ENCODE results near the gene MAP2K5.

Gene MAP2K5

DNA sequence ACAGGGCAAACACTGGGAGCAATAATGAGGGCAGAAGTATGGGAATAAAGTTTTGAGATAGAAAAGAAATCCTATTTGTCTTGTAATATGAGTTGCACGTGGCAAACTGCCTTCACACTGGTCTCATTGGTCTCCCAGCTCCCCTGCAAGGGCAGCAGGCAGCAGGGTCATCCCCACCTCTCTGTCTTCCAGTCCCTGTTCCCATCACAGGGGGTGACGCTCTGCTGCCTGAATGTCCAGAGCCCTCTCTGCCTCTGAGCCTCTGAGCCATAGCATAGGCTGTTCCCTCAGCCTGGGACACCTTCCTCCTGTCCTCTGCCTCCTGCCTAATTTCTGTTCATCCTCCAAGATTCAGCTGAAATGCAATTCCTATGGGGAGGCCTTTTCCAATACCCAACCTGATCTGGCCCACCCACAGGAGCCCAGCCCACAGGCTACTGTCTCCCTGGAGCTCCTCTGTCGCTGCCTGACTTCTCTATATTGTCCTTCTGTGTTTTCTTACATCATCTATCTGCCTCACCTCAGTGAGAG, 270.7 kb downstream of the MAP2K5 start:
- no peak for DNase-seq

DNA sequence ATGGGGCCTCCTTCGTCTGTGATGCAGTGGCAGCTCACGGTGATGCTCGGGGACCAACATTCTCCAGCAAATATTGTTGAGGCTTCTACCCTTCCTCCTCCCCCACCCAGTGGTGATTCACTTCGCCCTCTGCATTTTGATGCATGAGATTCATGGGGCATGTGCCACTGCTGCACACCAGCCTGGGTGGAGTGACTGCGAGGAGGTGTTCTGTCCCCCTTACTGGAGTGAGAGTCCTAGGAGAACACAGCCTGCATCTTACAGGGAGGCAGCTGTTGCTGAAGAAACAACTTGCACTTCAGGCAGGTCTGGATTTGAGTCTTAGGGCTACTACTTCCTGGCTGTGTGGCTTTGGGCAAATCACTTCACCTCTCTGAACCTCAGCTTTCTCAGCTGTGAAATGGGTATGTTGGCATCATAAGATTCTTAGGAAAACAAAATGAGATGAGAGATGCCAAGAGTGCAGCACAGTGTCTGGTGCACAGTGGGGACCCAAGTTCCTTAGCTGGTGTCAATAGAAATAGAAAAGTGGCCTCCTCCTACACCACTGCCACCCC, 272.6 kb downstream of the MAP2K5 start:
- no peak for DNase-seq

DNA sequence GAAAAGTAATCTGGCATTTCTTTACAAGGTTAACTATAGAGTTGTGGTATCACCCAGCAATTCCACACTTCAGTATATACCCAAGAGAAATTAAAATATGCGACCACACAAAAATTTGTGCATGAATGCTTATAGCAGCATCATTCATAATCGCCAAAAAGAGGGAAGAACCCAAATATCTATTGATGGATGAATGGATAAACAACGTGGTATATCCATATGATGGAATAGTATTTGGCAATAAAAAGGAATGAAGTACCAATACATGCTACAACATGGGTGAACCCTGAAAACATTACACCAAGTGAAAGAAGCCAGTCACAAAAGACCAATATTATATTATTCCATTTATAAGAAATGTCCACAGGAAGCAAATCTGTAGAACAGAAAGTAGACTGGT, 274.2 kb downstream of the MAP2K5 start:
- DNase-seq: no peak

DNA sequence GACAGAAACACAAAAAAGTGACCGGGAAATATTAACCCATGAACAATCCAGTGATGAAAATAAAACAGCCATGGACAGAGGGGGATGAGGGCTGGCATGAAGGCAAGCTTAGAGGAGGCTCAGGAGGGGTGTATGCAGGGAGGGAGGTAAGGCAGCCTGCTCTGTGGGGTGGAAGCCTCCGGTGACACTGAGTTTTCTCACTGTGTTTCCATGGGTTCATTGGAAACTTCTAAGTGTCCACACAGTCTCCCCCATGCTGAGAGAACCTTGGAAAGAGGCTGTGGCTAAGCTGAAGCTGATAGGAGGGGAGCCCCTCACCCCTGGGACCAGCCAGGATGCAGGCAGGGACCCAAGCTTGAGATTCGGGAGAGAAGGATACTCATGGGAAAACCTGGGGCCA, 276.0 kb downstream of the MAP2K5 start:
- no peak for DNase-seq

DNA sequence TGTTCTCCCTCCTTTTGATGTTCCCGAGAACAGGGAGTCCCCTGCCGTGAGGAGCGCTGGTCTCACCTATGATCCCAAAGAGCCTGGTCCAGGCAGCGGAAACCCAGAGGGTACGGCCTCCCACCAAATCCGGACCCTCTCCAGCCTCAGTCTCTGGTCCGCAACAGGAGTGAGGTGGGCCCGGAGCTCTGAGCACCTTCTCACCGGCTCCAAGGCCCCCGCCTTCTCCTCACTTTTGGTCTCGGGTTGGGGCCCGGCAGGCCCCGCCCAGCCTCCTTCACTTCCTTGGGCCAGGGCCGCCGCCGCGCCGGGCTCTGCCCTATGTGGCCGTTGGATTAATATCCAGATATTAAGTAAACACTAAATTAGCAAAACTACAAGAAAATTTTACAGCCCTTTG, 277.1 kb downstream of the MAP2K5 start:
- DNase-seq: no peak

DNA sequence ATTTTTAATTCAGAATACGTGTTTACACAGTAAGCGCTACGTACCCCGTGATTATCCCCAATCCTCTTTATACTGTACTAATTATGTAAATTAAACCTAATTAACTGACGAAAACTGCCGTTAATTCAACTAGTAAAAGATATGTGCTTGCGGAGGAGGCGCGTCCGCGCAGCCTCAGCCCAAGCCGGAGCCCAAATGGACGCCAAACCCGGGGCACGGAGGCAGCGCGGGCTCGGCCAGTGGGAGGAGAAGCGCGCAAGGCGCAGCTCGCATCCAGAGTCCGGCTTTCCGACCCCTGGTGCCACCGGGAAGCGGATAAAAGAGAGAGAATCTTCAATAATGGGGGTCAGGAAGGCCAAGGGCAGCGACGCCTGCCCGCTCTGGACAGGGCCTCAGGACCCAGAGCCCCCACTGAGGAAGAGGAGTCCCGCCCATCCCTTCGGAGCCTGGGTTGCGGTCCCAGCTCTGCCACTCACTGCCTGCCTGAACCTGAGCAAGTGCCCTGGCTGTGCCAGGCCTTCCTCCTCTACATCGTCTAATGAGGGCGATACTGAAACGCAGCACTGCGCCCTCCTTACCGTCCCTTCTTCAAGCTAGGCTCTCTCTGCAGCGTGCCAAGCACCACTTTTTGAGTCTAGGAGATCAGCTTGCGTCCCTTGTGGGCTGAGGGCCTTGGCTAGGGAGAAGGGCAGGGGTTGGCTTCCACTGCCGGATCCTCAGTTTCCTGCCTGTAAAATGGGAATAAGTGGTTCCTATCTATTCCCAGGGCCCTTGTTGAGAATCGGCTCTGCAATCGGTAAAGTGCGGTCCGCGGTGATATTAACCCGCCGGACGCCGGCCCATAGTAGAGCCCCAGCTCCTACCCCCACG, 277.9 kb downstream of the MAP2K5 start:
- no peak for DNase-seq

DNA sequence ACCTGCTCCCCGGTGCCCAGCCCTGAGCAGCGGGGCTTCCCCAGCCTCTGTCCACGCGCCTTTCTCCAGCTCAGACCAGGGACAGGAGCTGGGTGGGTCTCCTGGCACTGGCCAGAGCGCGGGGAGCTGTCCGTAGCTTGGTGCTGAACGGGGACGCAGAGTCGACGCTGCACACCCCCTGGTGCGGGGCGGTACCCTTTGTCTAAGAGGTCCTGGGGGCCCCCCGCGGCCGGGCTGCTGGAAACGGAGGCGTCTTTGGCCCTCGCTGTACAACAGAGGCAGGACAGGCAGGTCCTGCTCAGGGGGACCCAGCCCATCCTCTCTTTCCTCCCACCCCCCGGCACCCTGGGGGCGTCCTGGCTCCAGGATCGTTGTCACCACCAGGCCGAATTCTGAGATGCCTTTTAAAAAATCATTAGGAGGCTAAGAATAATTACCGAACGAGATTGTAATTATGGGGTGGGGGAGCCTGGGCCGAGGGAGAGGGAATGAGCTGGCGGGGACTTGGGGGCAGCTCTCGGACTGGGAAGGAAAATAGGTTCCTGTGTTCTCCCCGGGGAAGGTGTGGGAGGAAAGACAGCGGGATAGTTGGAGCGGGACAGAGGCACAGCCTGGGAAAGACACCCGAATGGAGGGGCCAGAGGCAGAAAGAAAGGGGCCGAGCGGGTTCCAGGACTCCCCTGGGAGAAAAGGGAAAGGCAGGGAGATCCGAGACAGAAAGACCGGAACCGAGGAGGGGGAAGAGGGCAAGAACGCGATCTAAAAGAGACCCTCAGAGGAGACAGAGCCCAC, 278.7 kb downstream of the MAP2K5 start:
- DNase-seq: peak; percentile 52

DNA sequence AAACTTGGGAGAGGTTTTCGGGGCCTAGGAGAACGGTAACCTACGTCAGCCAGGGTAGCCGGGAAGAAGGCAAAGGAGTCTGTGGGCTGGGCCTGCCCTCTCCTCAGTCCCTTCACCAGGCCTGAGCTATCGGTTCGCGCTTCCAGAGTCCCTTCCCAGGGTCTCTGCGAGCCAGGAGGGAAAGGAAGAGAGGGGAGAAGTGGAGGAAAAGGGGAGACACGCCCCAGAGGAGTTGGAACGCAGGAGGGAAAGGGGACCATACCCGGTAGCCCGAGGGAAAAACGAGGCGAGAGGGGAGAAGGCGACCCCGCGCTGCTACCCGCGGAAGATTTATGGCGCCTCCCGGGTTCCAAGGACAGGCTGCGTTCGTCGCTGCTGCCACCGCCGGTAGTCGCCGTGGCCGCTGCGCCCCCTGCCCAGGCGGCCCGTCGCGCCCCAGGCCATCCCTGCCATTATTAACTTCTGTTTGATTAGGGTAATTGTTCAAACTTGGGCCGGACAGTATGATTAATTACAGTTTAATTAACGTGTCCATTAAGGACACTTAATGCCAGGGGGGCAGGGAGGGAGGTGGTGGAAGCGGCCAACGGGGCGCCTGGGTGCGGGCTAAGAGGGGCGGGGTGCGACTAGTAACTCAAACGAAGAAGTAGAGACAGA, 279.4 kb downstream of the MAP2K5 start:
- no peak for DNase-seq

DNA sequence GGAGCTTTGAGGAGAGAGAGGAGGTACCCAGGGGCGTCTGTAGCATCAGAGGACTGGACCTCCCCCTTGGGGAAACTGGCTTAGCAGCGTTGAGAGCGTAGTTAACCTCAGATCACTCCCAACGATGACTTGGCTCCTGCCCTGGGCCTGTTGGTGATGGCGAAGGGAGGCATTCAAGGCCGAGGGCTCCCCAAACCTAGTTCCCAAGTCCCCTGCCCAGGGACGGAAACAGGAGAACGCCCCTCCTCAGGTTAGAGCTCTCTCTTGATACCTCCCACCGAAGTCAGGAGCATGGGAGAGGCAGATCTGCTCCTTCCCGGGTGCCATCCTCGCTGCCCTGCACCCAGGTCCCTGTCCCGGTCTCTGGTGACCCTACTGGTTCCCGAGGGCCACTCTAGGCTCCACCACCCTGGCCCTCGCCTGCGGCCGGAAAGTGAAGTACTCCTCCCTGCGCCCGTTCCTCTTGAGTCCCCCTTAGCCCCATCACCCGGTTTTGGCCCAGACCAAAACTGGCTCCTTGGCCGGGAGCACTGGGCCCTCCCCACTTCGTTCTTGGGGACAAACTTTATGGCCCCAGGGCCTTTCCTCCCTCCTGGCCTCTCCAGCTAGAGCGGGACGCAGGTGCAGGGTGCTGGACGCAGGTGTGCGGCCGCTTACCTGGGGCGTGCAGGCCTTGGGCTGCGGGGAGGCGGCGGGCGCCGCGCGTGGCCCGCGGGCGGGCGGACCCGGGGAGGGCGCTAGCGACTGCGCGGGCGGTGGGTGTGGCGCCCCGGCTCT, 280.2 kb downstream of the MAP2K5 start:
- DNase-seq: peak; percentile 33

DNA sequence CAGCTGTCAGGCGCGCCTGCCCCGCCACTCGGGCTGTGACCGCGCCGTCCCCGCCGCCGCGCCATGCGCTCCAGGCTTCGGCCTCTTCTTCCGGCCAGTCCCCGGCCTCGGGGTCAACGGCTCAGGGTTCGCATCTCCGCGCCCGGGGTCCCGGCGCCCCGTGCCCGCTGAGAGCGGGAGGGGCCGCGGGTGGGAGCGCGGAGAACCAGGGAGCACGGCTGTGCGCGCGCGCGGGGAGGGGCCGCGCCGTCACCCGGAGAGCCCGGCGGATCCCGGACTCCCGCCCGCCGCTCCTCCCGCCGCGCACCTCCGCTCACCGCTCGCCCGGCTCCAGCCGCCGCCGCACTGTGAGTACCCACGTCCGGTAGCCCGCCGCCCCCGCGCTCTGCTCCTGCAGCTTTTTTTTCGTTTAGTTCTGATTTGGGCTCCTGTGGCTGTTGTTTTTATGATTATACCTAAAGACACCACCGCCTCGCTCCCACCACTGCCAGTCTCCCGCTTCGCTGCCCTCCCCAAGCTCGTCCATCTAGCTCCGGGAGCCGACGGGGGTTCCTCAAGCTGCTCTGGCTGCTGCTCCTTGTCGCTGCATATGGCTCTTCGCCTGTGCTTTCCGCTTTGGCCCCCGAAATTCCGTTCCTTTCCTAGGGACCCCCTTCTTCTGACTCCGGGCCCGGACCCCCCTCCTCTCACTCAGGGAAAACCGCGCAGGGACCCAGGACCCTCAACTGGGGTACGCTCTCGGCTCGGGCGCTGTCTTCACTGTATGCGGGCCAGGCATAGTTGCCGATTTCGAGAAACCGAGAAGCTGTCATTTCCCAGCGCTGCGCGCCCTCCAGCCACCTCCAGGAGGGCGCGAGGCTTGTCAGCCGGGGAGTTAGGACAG, 281.1 kb downstream of the MAP2K5 start:
- peak; percentile 45 for DNase-seq

DNA sequence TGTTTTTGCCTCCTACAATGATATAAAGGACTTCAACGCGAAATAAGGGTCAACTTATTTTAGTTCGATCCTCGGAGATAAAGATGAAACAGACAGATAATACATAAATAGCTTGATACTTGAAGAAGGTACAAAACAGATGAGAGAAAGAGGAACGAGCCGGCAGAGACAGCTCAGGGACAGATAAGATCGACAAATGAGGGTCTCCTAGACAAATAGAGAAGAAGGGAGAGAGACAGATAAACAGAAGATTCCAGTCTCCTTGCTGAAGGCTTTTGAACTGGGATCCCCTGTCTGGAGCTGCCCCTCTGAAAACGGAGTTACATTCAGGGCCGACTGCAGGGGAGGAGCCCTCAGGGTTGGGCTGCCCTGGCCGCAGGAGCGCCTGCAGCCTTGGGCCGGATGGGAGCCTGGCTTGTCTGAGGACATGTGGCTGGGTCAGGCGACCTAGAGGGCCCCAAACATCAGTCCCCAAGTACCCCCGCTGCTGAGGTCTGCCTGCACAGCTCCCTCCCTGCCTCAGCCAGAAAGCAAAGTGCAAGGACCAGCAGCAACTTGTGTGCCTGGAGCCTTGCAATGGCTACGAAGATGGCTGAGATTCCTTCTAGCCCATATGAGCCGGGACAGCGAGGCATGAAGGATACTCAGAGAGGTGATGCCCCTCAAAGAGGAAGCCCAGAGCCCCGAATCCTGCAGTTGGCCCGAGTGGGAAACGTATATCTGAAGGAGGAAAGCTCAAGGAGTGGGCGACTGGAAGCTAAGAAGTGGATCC, 281.9 kb downstream of the MAP2K5 start:
- no peak for DNase-seq

DNA sequence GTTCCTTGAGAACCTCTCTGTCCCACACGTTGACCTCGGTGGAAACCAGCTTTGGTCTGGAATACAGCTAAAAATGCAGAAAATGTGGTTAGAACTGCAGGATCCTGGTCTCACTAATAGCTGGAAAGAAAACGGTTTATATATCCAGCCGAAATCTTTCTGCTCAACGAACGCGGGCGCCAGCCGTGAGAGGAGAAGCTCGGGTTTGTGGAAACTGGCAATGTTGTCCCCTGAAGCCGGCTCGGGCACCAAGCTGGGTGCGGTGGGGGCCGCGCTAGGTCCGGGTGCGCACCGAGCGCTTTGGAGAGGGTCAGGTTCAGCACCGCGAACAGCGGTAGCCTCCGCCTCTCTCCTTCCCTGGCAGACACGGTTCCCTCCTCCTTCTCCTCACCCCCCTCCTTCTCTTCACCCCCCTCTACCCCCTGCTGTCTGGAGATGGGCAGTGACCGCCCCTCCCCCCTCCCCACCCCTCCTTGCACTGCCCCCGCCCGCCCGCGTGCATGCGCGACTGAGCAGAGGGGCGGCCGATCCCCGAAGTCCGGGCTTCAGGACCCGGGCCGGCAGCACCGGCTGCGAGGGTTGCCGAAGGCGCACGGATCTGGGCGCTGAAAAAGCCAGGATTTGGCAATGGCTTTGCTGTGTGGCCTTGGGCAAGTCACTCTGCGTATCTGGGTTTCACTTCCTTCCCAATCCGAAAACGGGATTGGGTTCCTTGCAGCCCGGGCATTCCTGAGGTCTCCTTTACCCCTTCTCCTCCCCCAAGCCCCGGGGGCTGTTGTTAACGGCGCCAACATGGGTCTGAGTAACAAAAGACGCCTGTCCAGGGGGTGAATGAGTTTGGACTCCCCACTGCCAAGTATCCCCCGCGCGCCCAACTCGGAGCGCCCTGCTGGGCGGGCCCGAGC, 282.7 kb downstream of the MAP2K5 start, which contains the start of gene SKOR1:
SKOR1 (plus strand) TSS at position 534 of the 905 bp plus-strand sequence; CDS start at position 628, 94 bp downstream.
- DNase-seq: no peak

DNA sequence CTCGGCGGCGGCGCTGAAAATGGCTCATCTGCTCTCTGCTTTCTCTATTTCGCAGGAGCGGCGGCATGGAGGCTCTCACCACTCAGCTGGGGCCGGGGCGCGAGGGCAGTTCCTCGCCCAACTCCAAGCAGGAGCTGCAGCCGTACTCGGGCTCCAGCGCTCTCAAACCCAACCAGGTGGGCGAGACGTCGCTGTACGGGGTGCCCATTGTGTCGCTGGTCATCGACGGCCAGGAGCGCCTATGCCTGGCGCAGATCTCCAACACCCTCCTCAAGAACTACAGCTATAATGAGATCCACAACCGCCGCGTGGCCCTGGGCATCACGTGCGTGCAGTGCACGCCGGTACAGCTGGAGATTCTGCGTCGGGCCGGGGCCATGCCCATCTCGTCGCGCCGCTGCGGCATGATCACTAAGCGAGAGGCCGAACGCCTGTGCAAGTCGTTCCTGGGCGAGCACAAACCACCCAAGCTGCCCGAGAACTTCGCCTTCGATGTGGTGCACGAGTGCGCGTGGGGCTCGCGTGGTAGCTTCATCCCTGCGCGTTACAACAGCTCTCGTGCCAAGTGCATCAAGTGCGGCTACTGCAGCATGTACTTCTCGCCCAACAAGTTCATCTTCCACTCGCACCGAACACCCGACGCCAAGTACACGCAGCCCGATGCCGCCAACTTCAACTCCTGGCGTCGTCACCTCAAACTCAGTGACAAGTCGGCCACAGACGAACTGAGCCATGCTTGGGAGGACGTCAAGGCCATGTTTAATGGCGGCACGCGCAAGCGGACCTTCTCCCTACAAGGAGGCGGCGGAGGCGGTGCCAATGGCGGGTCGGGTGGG, 283.6 kb downstream of the MAP2K5 start:
- DNase-seq: no peak

DNA sequence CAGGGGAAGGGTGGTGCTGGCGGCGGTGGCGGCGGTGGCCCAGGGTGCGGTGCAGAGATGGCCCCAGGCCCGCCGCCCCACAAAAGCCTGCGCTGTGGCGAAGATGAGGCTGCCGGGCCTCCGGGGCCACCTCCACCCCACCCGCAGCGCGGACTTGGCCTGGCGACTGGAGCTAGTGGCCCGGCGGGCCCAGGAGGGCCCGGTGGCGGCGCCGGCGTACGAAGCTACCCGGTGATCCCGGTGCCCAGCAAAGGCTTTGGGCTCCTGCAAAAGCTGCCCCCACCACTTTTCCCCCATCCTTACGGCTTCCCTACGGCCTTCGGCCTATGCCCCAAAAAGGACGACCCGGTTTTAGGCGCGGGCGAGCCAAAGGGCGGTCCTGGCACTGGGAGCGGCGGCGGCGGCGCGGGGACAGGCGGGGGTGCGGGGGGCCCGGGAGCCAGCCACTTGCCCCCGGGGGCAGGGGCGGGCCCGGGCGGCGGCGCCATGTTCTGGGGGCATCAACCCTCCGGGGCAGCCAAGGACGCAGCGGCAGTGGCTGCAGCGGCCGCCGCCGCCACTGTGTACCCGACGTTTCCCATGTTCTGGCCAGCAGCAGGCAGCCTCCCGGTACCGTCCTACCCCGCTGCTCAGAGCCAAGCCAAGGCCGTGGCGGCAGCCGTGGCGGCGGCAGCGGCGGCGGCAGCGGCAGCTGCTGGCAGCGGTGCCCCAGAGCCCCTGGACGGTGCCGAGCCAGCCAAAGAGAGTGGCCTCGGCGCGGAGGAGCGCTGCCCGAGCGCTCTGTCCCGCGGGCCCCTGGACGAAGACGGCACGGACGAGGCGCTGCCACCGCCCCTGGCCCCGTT, 284.4 kb downstream of the MAP2K5 start:
- no peak for DNase-seq

DNA sequence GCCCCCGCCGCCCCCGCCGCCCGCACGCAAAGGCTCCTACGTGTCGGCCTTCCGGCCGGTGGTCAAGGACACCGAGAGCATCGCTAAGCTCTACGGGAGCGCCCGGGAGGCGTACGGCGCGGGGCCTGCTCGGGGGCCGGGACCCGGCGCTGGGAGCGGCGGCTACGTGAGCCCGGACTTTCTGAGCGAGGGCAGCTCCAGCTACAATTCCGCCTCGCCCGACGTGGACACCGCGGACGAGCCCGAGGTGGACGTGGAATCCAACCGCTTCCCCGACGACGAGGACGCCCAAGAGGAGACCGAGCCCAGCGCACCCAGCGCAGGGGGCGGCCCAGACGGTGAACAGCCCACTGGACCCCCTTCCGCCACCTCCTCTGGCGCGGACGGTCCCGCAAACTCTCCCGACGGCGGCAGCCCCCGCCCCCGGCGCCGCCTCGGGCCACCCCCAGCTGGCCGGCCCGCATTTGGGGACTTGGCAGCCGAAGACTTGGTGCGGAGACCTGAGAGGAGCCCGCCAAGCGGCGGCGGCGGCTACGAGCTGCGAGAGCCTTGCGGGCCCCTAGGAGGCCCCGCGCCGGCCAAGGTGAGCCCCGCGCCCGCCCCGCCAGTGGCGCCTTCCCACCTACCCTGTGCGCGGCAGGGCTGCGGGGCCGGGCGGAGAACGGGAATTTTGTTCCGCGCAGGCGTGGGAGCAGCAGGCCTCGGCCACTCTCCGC, 285.2 kb downstream of the MAP2K5 start:
- no peak for DNase-seq

DNA sequence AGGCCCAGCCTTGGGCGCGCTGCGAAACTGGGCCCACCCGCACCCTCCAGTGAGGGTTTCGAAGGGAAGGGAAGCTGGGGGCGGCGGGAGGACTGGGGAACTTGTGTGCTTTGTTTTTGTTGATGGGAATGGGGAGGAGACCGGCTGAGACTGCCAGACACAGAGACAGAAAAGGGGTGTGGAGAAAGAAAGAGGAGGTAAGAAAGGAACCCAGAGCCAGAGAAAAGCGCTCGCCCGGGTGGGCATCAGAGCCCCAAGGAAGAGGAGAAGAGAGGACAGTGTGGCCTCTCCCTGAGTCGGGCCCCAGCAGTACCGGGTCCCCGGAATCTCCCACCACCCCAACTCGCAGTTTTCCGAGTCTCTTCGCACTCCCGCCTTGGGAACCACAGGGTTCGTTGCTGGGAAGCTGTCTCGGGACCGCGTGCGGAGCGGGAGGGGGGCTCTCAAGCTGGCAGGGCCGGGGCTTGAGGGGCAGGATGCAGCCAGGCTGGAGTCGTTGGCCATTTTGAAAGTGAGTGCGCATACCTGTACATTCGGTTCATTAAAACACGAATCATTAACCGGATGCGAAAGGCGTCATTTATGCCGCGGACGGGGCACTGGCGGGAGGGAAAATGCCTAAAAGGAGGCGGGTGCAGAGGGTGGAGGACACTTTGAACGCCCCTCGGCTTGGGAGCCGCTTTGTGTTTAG, 285.9 kb downstream of the MAP2K5 start:
- DNase-seq: no peak
